Activated gamma-delta T cell (primary cell): ENCODE measurements around the gene KCNJ18.
"Not testable (repeated sequence)": the region's sequence is repeated elsewhere in the genome, so short reads cannot be mapped to it uniquely, and the experiment has no call there.

Experiments used
- DNase-seq: peaks from one replicate; lab custom pipeline; 2025; lab: John Stamatoyannopoulos, UW

Gene KCNJ18

DNA sequence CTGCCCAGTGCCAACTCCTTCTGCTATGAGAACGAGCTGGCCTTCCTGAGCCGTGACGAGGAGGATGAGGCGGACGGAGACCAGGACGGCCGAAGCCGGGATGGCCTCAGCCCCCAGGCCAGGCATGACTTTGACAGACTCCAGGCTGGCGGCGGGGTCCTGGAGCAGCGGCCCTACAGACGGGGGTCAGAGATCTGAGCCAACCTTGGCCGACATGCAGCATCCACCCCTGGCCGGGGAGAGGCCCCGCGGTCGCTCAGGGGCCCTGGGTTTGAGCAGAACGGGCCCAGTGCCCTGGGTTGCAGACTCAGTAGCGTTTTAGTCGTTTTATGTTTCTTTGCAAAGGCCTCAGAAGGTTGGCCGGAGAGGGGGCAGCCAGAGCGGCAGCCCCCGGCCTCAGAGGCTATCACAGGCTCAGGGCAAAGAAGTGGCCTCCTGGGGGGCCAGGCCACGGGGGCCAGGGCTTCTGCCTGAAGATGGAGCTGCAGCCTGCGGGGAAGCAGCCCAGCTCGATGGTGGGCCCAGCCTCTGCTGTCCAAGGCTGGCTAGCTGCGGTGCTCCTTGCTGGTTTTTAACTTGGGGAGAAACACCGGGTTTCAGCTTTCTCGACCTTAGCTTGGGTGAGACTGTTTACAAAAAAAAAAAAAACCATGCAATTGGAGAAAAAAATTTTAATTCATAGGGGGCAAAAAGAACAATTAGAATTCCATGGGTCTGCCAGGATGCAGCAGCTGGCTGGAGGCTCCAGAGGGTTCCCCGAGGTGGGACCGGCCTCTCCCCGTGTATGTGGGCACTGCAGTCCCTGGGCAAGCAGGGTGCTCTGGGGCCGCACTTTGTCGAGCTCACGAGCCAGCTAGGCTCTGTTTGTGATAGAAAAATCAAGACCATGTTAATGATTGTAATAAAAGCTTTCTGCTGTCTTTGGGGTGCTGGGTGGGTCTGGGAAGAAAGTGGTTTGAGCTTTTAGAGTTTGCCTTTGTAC, 11.9 kb downstream of the KCNJ18 start:
- not testable (repeated sequence) for DNase-seq

- no peak for DNase-seq
Observed at GRCh38 chr17:21705021-21705601, 12.8 kb downstream of the KCNJ18 start.

GRCh38 chr17:21705746-21706145, 13.4 kb downstream of the KCNJ18 start:
- not testable (repeated sequence) for DNase-seq

DNA sequence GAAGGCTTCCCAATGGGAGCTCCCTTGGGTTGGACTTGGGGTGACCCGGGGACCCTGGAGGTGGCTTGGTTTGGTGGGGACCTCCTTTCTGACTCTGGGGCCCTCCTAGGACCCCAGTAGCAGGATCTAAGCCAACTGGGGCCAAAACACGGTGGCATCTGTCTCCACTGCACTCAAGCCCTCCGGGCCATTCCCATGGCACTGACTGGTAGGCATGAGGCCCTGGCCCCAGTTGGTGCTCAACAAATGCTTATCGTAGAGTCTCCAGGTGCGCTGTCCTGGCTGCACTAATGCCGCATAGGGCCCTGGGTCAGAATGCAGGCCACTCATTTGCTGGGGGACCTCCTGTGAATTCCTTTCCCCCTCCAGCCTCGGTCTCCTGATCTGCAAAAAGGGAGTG, 14.2 kb downstream of the KCNJ18 start:
- DNase-seq = not testable (repeated sequence)

- DNase-seq = not testable (repeated sequence)
Observed at GRCh38 chr17:21707131-21707530, 14.8 kb downstream of the KCNJ18 start.

DNA sequence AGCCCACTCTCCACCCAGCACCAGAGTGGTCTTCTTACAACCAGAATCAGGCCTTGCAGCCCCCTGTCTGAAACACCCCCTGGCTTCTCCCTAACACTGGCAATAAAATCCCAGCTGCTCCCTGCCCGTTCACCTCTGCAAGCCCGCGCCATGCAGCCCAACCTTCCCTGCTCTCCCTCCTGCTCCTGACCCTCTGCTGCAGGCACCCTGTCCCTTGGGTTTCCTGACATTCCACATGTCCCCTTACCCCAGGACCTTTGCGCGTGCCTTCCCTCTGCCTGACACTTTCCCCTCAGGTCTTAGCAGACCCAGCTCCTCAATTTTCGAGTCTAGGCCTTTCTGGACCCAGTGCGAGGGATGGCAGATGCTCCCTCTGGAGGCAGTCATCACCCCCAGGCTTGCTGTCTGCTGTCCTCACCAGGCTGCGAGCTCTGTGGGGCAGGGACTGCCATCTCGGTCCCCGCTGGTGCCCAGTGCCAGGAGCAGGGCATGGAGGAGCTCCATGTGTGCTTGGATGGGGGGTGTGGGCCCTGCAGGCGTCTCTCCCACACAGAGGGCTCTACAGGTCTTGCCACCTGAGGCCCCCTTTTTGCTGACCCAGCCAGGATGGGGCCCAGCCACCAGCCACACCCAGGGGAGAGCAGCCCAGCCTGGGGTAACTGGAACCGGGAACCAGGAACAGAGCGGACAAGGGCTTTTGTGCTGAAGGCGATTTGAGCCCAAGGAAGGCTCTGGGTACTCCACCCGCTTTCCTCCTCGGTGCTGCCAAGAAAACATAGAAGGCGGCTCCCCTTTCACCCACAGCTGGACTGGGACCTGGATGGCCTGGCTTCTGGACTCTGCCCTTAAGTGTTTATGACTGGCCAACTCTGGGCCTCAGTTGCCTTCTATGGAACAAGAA, 15.6 kb downstream of the KCNJ18 start:
- DNase-seq = not testable (repeated sequence)

DNA sequence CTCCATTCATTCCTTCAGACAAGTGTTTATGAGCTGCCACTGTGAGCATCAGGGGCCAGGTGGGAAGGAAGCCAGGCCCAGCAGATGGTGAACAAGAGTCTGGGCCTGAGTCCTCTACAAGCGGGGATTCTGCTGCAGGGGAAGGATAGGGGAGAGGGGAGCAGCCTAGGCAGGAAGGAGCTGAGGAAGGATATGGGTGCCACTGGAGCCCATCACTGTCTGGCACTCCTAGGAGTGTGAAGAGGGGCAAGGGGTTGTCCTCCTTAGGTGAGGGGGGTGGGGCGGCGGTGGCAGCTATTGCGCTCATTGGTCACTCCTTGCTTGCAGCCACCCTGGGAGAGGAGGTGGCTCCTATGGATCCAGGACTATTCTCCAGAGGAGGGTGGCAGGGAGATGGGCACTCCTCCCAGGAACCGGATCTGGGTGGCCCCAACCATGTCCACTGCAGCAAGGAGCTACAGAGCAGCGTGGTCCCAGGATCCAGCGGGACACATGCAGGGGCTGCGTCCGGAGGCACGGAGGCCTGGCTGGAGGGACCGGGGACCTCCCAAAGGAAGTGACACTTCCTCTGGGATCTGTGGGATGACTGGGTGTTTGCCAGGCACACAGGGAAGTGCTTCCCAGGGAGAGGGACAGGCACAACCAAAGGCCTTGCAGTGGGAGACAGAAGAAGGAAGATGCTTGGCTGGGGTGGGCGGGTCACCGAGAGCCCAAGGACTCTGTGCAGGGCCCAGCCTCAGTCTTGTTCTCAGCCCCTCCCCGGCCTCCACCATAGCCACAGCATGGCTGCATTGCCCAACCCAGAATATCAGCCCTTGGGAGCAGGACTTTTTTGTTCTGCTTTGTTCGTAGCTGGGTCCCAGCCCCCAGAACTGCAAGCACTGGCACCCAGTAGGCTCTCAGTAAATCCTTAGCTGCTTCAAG, 16.6 kb downstream of the KCNJ18 start:
- DNase-seq = not testable (repeated sequence)

- not testable (repeated sequence) for DNase-seq
Observed at GRCh38 chr17:21709994-21710393, 17.7 kb downstream of the KCNJ18 start.

GRCh38 chr17:21710486-21710885, 18.2 kb downstream of the KCNJ18 start:
- not testable (repeated sequence) for DNase-seq

DNA sequence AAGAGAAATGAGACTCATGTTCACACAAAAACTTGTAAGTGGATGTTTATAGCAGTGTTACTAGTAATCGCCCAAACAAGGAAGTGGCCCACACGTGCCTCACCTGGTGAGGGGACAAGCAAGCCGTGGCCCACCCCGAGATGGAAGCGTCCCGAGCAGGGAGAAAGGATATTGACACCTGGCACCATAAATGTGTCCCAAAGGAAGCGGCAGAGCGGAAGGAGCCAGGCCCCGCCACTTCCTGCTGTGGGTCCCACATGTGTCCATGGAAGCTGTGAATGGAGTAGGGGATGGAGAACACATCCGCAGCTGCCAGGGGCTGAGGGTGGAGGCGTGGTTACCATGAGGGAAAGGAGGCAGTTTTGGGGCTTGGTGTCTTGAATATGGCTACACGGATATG, 18.9 kb downstream of the KCNJ18 start:
- DNase-seq = no peak

DNA sequence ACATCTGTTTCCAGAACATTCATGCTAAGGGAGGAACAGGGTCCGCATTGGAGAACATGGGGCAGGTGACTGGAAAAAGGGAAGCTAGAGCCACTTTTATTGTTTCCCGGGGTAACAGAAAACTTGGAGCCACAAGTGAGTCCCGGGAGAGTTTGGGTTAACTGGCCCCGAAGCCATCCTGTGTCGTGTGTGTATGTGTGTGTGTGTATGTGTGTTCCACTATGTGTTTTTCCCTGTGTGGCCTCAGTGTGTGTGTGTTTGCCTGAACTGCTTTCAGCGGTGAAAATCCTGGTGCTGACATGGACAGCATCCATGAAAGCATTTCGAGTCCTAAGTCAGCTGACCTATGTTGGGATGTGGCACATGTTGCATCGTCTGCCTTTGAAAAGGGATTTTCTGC, 20.7 kb downstream of the KCNJ18 start:
- not testable (repeated sequence) for DNase-seq

DNA sequence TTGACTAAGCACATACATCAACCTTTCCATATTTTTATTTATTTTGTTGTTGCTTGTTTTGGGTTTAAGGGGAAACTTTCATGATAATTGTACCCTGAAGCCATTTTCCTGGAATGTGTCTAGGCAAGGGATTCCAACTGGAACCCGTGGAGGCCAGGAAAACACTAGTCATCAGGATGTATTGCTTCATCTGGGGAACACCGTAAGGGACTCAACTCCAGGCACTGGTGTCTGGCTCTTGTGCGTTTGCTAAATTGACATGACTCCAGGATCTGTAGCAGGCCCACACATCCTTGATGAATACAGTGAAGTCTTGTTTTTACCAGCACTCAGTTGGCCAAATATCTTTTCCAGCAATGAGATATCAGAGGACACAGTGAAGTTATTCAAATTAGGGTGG, 21.3 kb downstream of the KCNJ18 start:
- not testable (repeated sequence) for DNase-seq

DNA sequence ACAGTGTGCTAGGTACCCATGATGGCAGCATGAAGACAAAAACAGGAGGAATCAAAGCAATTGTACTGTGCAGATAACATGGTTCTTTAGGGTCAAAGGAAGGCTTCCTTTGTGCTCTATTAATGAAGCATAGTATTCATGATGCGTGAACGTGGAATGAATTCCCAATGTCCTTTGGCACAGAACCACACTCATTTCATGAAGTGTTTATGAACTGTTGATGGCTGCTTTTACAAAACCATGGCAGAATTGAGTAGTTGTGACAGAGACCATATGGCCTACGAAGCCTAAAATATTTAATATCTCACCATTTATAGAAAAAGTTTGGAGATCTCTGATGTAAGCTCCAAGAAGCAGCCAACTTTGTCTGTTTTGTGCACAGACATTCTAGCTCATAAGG, 22.4 kb downstream of the KCNJ18 start:
- not testable (repeated sequence) for DNase-seq

- not testable (repeated sequence) for DNase-seq
Observed at GRCh38 chr17:21715877-21716276, 23.6 kb downstream of the KCNJ18 start.

DNA sequence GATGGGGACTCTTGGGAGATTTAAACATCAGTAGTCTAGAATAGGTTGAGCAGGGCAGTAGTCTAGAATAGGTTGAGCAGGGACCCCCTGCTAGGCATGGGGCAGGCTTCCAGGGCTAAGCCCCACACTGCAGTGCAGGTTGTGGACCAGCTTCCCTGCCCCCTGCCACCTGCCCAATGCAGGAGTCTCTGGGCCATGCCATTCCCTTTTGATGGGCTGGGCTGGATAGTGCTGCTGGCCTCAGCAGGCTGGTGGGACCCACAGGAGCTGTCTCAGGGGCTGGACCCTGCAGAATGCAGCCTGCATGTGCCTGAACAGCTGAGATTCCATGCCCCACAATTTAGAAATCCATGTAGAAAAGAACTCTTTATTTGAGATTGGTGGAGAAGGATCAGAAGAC, 26.6 kb downstream of the KCNJ18 start:
- DNase-seq = not testable (repeated sequence)

GRCh38 chr17:21719511-21720226, 27.3 kb downstream of the KCNJ18 start:
- DNase-seq = not testable (repeated sequence)

DNA sequence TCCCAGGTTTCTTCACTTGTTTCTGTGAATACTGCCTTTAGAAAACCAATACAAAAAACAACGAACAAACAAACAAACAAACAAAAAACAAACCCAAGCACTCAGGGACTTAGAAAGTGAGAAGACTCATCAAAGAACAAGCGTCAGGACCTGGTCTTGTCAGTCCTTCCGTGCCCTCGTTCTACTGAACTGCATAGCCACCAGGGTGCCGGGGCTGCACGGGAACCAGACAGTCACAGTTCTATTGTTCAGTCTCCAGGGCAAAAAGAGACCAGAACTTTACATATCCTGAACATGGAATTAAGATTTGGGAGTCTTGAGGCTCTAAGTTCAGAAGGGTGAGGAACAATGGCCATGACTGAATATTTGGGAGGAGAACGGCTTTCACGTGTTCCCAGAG, 28.2 kb downstream of the KCNJ18 start:
- DNase-seq = not testable (repeated sequence)

GRCh38 chr17:21722268-21722667, 29.9 kb downstream of the KCNJ18 start:
- DNase-seq = not testable (repeated sequence)

GRCh38 chr17:21724216-21725006, 32.1 kb downstream of the KCNJ18 start:
- not testable (repeated sequence) for DNase-seq
